Hematopoietic multipotent progenitor cell treated with erythropoietin and hydrocortisone succinate and interleukin-3 and kit ligand, for 8 days (in vitro differentiated cells): ENCODE results near the gene RNU6-8.

Experiments
- DNase-seq: peaks from one replicate; pipeline ENCODE4 v3.0.0-alpha.2; 2015

The RNU6-8 gene

GRCh38 chr14:32202998-32203882, at the start of gene RNU6-8:
TSS of gene RNU6-8 (minus strand) at chr14:32203269.
- DNase-seq = peak; percentile 89

- peak; percentile 77 for DNase-seq
Observed at GRCh38 chr14:32252030-32252670, 49.1 kb upstream of the RNU6-8 start.

- DNase-seq = no peak
Observed at GRCh38 chr14:32251530-32251929, 48.5 kb upstream of the RNU6-8 start.

- DNase-seq = no peak
Observed at GRCh38 chr14:32250681-32251080, 47.6 kb upstream of the RNU6-8 start.

GRCh38 chr14:32249780-32250179, 46.7 kb upstream of the RNU6-8 start:
- no peak for DNase-seq

- no peak for DNase-seq
Observed at GRCh38 chr14:32249371-32249770, 46.3 kb upstream of the RNU6-8 start.

GRCh38 chr14:32246751-32247150, 43.7 kb upstream of the RNU6-8 start:
- DNase-seq = no peak

- DNase-seq = no peak
Observed at GRCh38 chr14:32244404-32244803, 41.3 kb upstream of the RNU6-8 start.

- DNase-seq = peak; percentile 12
Observed at GRCh38 chr14:32233260-32233659, 30.2 kb upstream of the RNU6-8 start.

- no peak for DNase-seq
Observed at GRCh38 chr14:32232481-32232880, 29.4 kb upstream of the RNU6-8 start.

GRCh38 chr14:32230695-32231280, 27.7 kb upstream of the RNU6-8 start:
- no peak for DNase-seq

- no peak for DNase-seq
Observed at GRCh38 chr14:32230181-32230580, 27.1 kb upstream of the RNU6-8 start.

GRCh38 chr14:32226056-32226455, 23.0 kb upstream of the RNU6-8 start:
- no peak for DNase-seq

- no peak for DNase-seq
Observed at GRCh38 chr14:32225378-32225920, 22.4 kb upstream of the RNU6-8 start.

- peak; percentile 14 for DNase-seq
Observed at GRCh38 chr14:32224737-32225377, 21.8 kb upstream of the RNU6-8 start.

GRCh38 chr14:32217301-32217700, 14.2 kb upstream of the RNU6-8 start:
- no peak for DNase-seq

GRCh38 chr14:32212833-32213232, 9.8 kb upstream of the RNU6-8 start:
- no peak for DNase-seq

- no peak for DNase-seq
Observed at GRCh38 chr14:32211068-32211404, 8.0 kb upstream of the RNU6-8 start.

- DNase-seq = no peak
Observed at GRCh38 chr14:32209471-32209870, 6.4 kb upstream of the RNU6-8 start.

GRCh38 chr14:32208490-32208889, 5.4 kb upstream of the RNU6-8 start:
- no peak for DNase-seq

- no peak for DNase-seq
Observed at GRCh38 chr14:32206552-32206951, 3.5 kb upstream of the RNU6-8 start.

GRCh38 chr14:32205984-32206383, 2.9 kb upstream of the RNU6-8 start:
- no peak for DNase-seq

GRCh38 chr14:32205554-32205953, 2.5 kb upstream of the RNU6-8 start:
- no peak for DNase-seq
